Measurements from ENCODE around the gene DNHD1. TPM values are rescaled to one million over a fixed set of nuclear protein-coding genes. Genes with fewer than 3 reads are reported as not detected.

Gene DNHD1
- total and polyA plus RNA-seq, 8 donors, result 1.8 to 45.1 (median 11.4) TPM

- H3K27me3 ChIP-seq, result no peaks in the 10 kb centered on the region
- no peak for TF ChIP-seq CTCF (IDR thresholded peaks at IDR 0.05)
- TF ChIP-seq POLR2A (IDR thresholded peaks at IDR 0.05), result no peak
- no peak for TF ChIP-seq EP300 (IDR thresholded peaks at IDR 0.05)
- no peak for TF ChIP-seq POLR2AphosphoS5 (IDR thresholded peaks at IDR 0.05)
- 47 to 78% (median 57%) methylated on average over 3 of the region's 3 CpGs for WGBS, 5 donors
- H3K4me3 ChIP-seq, result no peak overlapping the region
- peak in 1 of 2 donors; percentile 40 for DNase-seq
- no peak overlapping the region for H3K27ac ChIP-seq
- intact Hi-C loops (cut with DNase I; ENCODE audit: low total_unique reads), result loop anchor here (10.0 kb wide), 2 partner anchors 136 to 166 kb away; no protein-coding TSS in a partner anchor
- peaks cover 0 to 9% (median 3%) of the 10 kb centered on the region in 4 donors for H3K36me3 ChIP-seq
- no peaks in the 10 kb centered on the region for H3K9me3 ChIP-seq
- H3K4me1 ChIP-seq, result no peaks in the 10 kb centered on the region
Measured at GRCh38 chr11:6538945-6539344, 41.9 kb downstream of the DNHD1 start.

GRCh38 chr11:6539748-6540268, 42.7 kb downstream of the DNHD1 start:
- H3K27ac ChIP-seq, result no peak overlapping the region
- DNase-seq, result no peak
- intact Hi-C loops (cut with DNase I; ENCODE audit: low total_unique reads), result loop anchor here (10.0 kb wide), 2 partner anchors 135 to 165 kb away; no protein-coding TSS in a partner anchor
- H3K4me1 ChIP-seq, result no peaks in the 10 kb centered on the region
- H3K4me3 ChIP-seq, result no peak overlapping the region
- no peaks in the 10 kb centered on the region for H3K9me3 ChIP-seq
- H3K27me3 ChIP-seq, result no peaks in the 10 kb centered on the region
- WGBS, 5 donors, result 93 to 98% (median 94%) methylated on average over 12 of the region's 12 CpGs
- peaks cover 0 to 12% (median 9%) of the 10 kb centered on the region in 4 donors for H3K36me3 ChIP-seq
- TF ChIP-seq POLR2A (IDR thresholded peaks at IDR 0.05) (no peak), POLR2AphosphoS5 (IDR thresholded peaks at IDR 0.05) (no peak), CTCF (IDR thresholded peaks at IDR 0.05) (no peak), EP300 (IDR thresholded peaks at IDR 0.05) (no peak)

- no peaks in the 10 kb centered on the region for H3K4me1 ChIP-seq
- no peak for DNase-seq
- TF ChIP-seq POLR2A (IDR thresholded peaks at IDR 0.05), result no peak
- no peak for TF ChIP-seq EP300 (IDR thresholded peaks at IDR 0.05)
- no peak for TF ChIP-seq CTCF (IDR thresholded peaks at IDR 0.05)
- no peak for TF ChIP-seq POLR2AphosphoS5 (IDR thresholded peaks at IDR 0.05)
- intact Hi-C loops (cut with DNase I; ENCODE audit: low total_unique reads), result no loop called here
- H3K27me3 ChIP-seq, result no peaks in the 10 kb centered on the region
- H3K27ac ChIP-seq, result no peak overlapping the region
- WGBS, 5 donors, result 66 to 90% (median 72%) methylated on average over 4 of the region's 4 CpGs
- peaks cover 0 to 25% (median 19%) of the 10 kb centered on the region in 4 donors for H3K36me3 ChIP-seq
- no peaks in the 10 kb centered on the region for H3K9me3 ChIP-seq
- H3K4me3 ChIP-seq, result no peak overlapping the region
Measured at GRCh38 chr11:6541356-6541755, 44.3 kb downstream of the DNHD1 start.

GRCh38 chr11:6542727-6543126, 45.6 kb downstream of the DNHD1 start:
- Histone ChIP-seq H3K27ac (no peak overlapping the region), H3K36me3 (peaks cover 0 to 37% (median 28%) of the 10 kb centered on the region in 4 donors), H3K9me3 (no peaks in the 10 kb centered on the region), H3K4me3 (no peak overlapping the region), H3K27me3 (no peaks in the 10 kb centered on the region), H3K4me1 (no peaks in the 10 kb centered on the region)
- intact Hi-C loops (cut with DNase I; ENCODE audit: low total_unique reads), result no loop called here
- no peak for DNase-seq
- no peak for TF ChIP-seq EP300 (IDR thresholded peaks at IDR 0.05)
- no peak for TF ChIP-seq POLR2A (IDR thresholded peaks at IDR 0.05)
- no peak for TF ChIP-seq POLR2AphosphoS5 (IDR thresholded peaks at IDR 0.05)
- TF ChIP-seq CTCF (IDR thresholded peaks at IDR 0.05), result no peak
- 60 to 78% (median 67%) methylated on average over 2 of the region's 2 CpGs for WGBS, 5 donors

Measured in stomach (tissue), 9 donors.